ENCODE data around the gene TACC2. TPM values are rescaled to one million over a fixed set of nuclear protein-coding genes. Genes with fewer than 3 reads are reported as not detected.

TACC2 gene
- total RNA-seq, 1 donor from 2014 or later = 76.4 TPM

GRCh38 chr10:122282253-122282671 lies 293.3 kb downstream of the TACC2 start:
- peaks cover 6% of the 10 kb centered on the region for H3K4me1 ChIP-seq
- no peaks in the 10 kb centered on the region for H3K36me3 ChIP-seq
- intact Hi-C loops (cut with DNase I) = no loop called here
- TF ChIP-seq POLR2A (IDR thresholded peaks at IDR 0.05) (no peak), CTCF (IDR thresholded peaks at IDR 0.05) (no peak), POLR2AphosphoS5 (IDR thresholded peaks at IDR 0.05; ENCODE audit: insufficient read depth in 1 of 2, low read depth in 1 of 2) (no peak)
- no peaks in the 10 kb centered on the region for H3K9me3 ChIP-seq
- no peaks in the 10 kb centered on the region for H3K27me3 ChIP-seq
- H3K4me3 ChIP-seq = no peak overlapping the region
- no peak for DNase-seq (ENCODE audit: extremely low spot score in 2 of 2)
- H3K27ac ChIP-seq = no peak overlapping the region

DNA sequence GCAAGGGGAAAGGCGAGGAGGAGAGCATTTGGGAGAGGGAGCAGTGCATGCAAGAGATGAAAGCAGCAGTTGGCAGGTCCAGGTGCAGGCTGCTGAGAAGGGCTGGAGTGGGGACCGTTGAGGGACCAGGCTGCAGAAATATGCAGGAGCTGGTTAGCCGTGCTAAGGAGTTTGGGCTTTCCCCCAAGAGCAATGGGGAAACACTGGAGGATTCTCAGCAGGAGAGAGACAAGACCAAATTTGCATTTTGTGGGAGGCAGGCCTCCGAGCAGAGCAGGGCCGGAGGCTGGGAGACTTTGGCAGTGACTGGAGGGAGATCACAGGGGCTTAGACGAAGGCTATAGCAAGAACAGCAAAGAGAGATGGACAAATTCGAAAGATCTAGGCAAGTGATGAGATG lies 293.9 kb downstream of the TACC2 start:
- no peak overlapping the region for H3K27ac ChIP-seq
- intact Hi-C loops (cut with DNase I) = no loop called here

DNA sequence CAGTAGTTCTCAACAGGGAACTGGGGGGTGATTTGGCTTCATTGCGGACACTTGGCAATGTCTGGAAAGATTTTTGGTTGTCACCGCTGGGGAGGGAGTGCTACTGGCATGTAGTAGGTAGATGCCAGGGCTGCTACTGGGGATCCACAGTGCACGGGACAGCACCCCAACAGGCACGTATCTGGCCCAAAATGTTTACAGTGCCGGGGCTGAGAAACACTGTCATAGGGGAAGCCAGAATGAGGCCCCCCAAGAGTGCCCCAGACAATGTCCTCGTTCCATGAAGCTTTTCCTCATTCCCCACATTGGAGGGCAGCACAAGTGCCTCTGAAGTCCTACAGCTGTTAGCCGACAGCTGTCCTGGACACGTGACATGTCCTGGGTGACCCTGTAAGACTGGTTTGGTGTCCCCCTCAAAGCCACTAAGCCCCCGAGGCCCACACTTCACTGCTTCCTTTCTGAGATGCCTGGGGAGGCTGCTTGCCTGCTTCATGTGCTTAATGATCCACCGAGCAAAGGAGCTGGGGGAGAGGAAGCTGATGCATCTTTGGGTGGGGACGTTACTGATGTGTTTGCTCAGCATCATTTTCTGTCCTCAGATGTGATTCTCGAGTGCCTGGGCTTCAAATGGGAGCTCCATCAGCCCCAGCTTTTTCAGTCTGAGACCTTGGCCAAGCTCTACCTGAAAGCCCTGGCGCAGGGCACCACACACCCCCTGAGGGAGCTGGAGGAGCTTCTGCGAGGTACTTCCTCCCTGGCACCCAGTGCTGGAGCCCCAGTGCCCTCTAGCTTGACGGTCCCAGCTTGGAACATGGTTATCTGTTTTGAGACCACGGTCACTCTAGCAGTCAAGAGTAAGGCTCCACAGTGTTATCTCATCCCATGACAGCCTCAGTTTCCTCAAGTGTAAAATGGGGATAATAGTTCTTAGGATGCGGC lies 296.8 kb downstream of the TACC2 start:
- Histone ChIP-seq H3K9me3 (no peaks in the 10 kb centered on the region), H3K27me3 (no peaks in the 10 kb centered on the region), H3K27ac (no peak overlapping the region), H3K4me3 (no peak overlapping the region), H3K36me3 (no peaks in the 10 kb centered on the region), H3K4me1 (peaks cover 7% of the 10 kb centered on the region)
- peak in 1 of 2 donors; percentile 55 for DNase-seq (ENCODE audit: extremely low spot score in 2 of 2)
- intact Hi-C loops (cut with DNase I) = no loop called here
- TF ChIP-seq POLR2AphosphoS5 (IDR thresholded peaks at IDR 0.05; ENCODE audit: insufficient read depth in 1 of 2, low read depth in 1 of 2) (no peak), POLR2A (IDR thresholded peaks at IDR 0.05) (no peak), CTCF (IDR thresholded peaks at IDR 0.05) (no peak)

More for the DNA sequence above, 293.9 kb downstream of the TACC2 start:
- Histone ChIP-seq H3K36me3 (no peaks in the 10 kb centered on the region), H3K9me3 (no peaks in the 10 kb centered on the region), H3K27me3 (no peaks in the 10 kb centered on the region), H3K4me3 (no peak overlapping the region), H3K4me1 (peaks cover 7% of the 10 kb centered on the region)
- TF ChIP-seq CTCF (IDR thresholded peaks at IDR 0.05) (no peak), POLR2AphosphoS5 (IDR thresholded peaks at IDR 0.05; ENCODE audit: insufficient read depth in 1 of 2, low read depth in 1 of 2) (no peak), POLR2A (IDR thresholded peaks at IDR 0.05) (no peak)
- peak in 1 of 2 donors; percentile 75 for DNase-seq (ENCODE audit: extremely low spot score in 2 of 2)

DNA sequence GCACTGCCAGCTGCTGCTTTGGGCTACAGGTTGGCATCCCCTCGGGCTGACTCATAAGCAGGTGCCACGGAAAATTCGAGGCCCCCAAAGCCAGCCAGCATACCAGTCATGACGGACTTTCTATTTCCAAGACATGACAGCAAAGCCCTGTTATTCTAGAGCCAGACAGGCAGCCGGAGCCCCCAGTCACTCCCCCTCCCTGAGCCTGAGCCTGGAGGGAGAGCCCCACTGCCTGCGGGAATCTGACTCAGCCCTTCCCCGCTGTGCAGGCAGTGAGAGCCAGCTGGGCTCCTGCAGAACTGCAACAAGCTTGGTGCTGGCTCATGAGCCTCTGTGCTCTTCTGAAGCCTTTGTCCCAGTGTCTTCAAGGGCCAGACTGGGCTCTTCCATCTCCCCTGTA lies 297.9 kb downstream of the TACC2 start:
- Histone ChIP-seq H3K36me3 (no peaks in the 10 kb centered on the region), H3K9me3 (no peaks in the 10 kb centered on the region), H3K27ac (no peak overlapping the region), H3K4me1 (peaks cover 7% of the 10 kb centered on the region), H3K4me3 (no peak overlapping the region), H3K27me3 (no peaks in the 10 kb centered on the region)
- intact Hi-C loops (cut with DNase I) = no loop called here
- DNase-seq (ENCODE audit: extremely low spot score in 2 of 2) = no peak
- TF ChIP-seq POLR2AphosphoS5 (IDR thresholded peaks at IDR 0.05; ENCODE audit: insufficient read depth in 1 of 2, low read depth in 1 of 2) (no peak), POLR2A (IDR thresholded peaks at IDR 0.05) (no peak), CTCF (IDR thresholded peaks at IDR 0.05) (no peak)

DNA sequence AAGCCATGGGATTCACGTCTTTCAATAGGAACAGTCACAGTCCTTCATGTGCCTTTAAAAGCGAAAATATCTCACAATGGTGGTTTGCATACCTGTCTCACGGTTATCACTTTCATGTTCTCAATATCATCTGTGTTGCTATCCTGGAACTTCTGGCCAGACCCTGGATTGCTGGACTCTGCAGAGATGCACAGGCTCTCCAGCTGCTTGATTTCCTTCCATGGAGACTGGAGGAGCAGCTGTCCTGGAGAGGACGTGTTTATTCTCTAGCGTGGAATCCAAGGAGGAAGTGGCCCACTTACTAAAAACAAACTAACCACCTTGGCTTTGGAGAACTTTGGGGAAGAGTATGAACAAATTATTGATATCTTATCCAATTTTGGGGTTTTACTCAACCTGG lies 298.6 kb downstream of the TACC2 start:
- no peak overlapping the region for H3K27ac ChIP-seq
- intact Hi-C loops (cut with DNase I) = no loop called here

More for the DNA sequence above, 298.6 kb downstream of the TACC2 start:
- TF ChIP-seq POLR2A (IDR thresholded peaks at IDR 0.05) = no peak
- TF ChIP-seq CTCF (IDR thresholded peaks at IDR 0.05) = no peak
- TF ChIP-seq POLR2AphosphoS5 (IDR thresholded peaks at IDR 0.05; ENCODE audit: insufficient read depth in 1 of 2, low read depth in 1 of 2) = no peak
- Histone ChIP-seq H3K9me3 (no peaks in the 10 kb centered on the region), H3K4me1 (peaks cover 7% of the 10 kb centered on the region), H3K4me3 (no peak overlapping the region), H3K36me3 (no peaks in the 10 kb centered on the region), H3K27me3 (no peaks in the 10 kb centered on the region)
- no peak for DNase-seq (ENCODE audit: extremely low spot score in 2 of 2)

Data from vagina (tissue), 2 donors.